H1 (cell line): ENCODE measurements around the gene NOX5. TPM values are rescaled to one million over a fixed set of nuclear protein-coding genes. Genes with fewer than 3 reads are reported as not detected.

Experiments used
- CBX8 ChIP-seq: fragments of 300-800, 300-1000 bp; sonication (generic); IDR thresholded peaks from 2 replicates; pipeline ENCODE4 v1.7.1; 2016; ENCODE audit warnings: low read depth, low read length, borderline replicate concordance
- PHF8 ChIP-seq: fragments of 200-600 bp; sonication (generic); conservative IDR thresholded peaks from 2 replicates; pipeline ENCODE4 v1.7.1; 2012; ENCODE audit warnings: low read depth, mild to moderate bottlenecking, inconsistent platforms, low read length, moderate library complexity
- POLR2A ChIP-seq, 2 experiments: IDR thresholded peaks; 1 replicate in 1 of 2; 2 replicates in 1 of 2; pipeline ENCODE4 v1.6.1; 2011; ENCODE audit warnings: low read depth in 2 of 2, low read length in 2 of 2, mild to moderate bottlenecking in 2 of 2; ENCODE audit errors: control extremely low read depth in 1 of 2
- RBBP5 ChIP-seq: IDR thresholded peaks from 2 replicates; pipeline ENCODE4 v1.7.1; 2012; ENCODE audit warnings: low read depth, mild to moderate bottlenecking, inconsistent platforms, low read length, moderate library complexity, borderline replicate concordance
- RFX5 ChIP-seq: IDR thresholded peaks from 2 replicates; pipeline ENCODE4 v1.6.1; 2011; ENCODE audit warnings: low read depth, low read length, improper control_type of control experiment, borderline replicate concordance
- RNF2 ChIP-seq: fragments of 200-900, 300-1000 bp; sonication (generic); IDR thresholded peaks from 2 replicates; pipeline ENCODE4 v1.7.1; 2016; ENCODE audit warnings: borderline replicate concordance, low read depth, mild to moderate bottlenecking, antibody characterized with exemption, low read length; ENCODE audit not compliant: poor library complexity, severe bottlenecking; ENCODE audit errors: missing control alignments
- SP2 ChIP-seq: IDR thresholded peaks from 2 replicates; pipeline ENCODE4 v1.6.1; 2012; ENCODE audit warnings: mild to moderate bottlenecking, low read length, inconsistent platforms
- polyA plus RNA-seq, 7 experiments: library from polyadenylated mRNA; depleted of rRNA in 3 of 7; stranded (reverse) in 5 of 7; unstranded in 2 of 7; fragments of >200 nt in 5 of 7; fragments of 200-250 nt in 2 of 7; gene quantifications; 1 replicate in 5 of 7; 2 replicates in 1 of 7; 4 replicates in 1 of 7; pipeline versions ENCODE4 v1.2.1 to v1.2.3, GENCODE V29; 2011 to 2013; ENCODE audit warnings: missing spikeins in 2 of 7, mixed read lengths in 2 of 7
- total RNA-seq: library from RNA; stranded (reverse); fragmentation: NEBNext Ultra II Directional; extraction: Animal tissue kit (Norgen Biotek cat#: 25700); gene quantifications from 2 replicates; pipeline ENCODE4 v1.2.1, GENCODE V29; 2021
- TF ChIP-seq, protein P1 (sequence below): fragments of 300-600 bp; sonication (generic); IDR thresholded peaks from 2 replicates; pipeline ENCODE4 v1.7.1; 2012; ENCODE audit warnings: low read length, moderate library complexity, mild to moderate bottlenecking, inconsistent platforms; ENCODE audit not compliant: insufficient replicate concordance
- TF ChIP-seq, protein P2 (sequence below): IDR thresholded peaks from 2 replicates; pipeline ENCODE4 v1.6.1; 2011; ENCODE audit warnings: low read depth, mild to moderate bottlenecking, low read length; ENCODE audit not compliant: insufficient read depth

The NOX5 gene
- total and polyA plus RNA-seq, 2 of the 8 experiments (the other 6 are each of a cell fraction or from before 2014, with no cell fraction given): under 0.01 TPM; not detected in 1

DNA sequence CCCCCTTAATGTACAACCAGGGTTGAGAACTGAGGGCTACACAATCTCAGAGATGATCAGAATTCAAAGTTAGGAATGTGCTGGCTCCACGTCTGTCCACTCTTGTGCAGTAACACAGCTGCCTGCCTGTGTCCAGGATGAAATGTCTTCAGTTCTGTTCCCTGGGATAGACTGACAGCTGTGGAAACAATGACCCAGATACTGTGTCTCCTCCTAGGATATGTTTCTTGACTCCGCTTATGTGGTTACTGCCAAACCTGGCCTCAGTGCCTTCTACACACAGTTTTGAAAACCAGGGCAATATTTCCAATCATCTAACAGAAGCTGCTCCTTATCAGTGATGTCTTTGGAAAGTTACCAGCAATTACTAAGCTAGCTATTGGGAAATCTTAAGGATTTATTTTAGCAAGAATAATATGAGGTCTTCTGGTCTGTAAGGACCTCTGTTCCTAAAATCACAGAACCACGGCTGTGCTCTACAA is 67.6 kb downstream of the NOX5 start (continued):
- TF ChIP-seq, protein P1, sequence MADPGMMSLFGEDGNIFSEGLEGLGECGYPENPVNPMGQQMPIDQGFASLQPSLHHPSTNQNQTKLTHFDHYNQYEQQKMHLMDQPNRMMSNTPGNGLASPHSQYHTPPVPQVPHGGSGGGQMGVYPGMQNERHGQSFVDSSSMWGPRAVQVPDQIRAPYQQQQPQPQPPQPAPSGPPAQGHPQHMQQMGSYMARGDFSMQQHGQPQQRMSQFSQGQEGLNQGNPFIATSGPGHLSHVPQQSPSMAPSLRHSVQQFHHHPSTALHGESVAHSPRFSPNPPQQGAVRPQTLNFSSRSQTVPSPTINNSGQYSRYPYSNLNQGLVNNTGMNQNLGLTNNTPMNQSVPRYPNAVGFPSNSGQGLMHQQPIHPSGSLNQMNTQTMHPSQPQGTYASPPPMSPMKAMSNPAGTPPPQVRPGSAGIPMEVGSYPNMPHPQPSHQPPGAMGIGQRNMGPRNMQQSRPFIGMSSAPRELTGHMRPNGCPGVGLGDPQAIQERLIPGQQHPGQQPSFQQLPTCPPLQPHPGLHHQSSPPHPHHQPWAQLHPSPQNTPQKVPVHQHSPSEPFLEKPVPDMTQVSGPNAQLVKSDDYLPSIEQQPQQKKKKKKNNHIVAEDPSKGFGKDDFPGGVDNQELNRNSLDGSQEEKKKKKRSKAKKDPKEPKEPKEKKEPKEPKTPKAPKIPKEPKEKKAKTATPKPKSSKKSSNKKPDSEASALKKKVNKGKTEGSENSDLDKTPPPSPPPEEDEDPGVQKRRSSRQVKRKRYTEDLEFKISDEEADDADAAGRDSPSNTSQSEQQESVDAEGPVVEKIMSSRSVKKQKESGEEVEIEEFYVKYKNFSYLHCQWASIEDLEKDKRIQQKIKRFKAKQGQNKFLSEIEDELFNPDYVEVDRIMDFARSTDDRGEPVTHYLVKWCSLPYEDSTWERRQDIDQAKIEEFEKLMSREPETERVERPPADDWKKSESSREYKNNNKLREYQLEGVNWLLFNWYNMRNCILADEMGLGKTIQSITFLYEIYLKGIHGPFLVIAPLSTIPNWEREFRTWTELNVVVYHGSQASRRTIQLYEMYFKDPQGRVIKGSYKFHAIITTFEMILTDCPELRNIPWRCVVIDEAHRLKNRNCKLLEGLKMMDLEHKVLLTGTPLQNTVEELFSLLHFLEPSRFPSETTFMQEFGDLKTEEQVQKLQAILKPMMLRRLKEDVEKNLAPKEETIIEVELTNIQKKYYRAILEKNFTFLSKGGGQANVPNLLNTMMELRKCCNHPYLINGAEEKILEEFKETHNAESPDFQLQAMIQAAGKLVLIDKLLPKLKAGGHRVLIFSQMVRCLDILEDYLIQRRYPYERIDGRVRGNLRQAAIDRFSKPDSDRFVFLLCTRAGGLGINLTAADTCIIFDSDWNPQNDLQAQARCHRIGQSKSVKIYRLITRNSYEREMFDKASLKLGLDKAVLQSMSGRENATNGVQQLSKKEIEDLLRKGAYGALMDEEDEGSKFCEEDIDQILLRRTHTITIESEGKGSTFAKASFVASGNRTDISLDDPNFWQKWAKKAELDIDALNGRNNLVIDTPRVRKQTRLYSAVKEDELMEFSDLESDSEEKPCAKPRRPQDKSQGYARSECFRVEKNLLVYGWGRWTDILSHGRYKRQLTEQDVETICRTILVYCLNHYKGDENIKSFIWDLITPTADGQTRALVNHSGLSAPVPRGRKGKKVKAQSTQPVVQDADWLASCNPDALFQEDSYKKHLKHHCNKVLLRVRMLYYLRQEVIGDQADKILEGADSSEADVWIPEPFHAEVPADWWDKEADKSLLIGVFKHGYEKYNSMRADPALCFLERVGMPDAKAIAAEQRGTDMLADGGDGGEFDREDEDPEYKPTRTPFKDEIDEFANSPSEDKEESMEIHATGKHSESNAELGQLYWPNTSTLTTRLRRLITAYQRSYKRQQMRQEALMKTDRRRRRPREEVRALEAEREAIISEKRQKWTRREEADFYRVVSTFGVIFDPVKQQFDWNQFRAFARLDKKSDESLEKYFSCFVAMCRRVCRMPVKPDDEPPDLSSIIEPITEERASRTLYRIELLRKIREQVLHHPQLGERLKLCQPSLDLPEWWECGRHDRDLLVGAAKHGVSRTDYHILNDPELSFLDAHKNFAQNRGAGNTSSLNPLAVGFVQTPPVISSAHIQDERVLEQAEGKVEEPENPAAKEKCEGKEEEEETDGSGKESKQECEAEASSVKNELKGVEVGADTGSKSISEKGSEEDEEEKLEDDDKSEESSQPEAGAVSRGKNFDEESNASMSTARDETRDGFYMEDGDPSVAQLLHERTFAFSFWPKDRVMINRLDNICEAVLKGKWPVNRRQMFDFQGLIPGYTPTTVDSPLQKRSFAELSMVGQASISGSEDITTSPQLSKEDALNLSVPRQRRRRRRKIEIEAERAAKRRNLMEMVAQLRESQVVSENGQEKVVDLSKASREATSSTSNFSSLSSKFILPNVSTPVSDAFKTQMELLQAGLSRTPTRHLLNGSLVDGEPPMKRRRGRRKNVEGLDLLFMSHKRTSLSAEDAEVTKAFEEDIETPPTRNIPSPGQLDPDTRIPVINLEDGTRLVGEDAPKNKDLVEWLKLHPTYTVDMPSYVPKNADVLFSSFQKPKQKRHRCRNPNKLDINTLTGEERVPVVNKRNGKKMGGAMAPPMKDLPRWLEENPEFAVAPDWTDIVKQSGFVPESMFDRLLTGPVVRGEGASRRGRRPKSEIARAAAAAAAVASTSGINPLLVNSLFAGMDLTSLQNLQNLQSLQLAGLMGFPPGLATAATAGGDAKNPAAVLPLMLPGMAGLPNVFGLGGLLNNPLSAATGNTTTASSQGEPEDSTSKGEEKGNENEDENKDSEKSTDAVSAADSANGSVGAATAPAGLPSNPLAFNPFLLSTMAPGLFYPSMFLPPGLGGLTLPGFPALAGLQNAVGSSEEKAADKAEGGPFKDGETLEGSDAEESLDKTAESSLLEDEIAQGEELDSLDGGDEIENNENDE: no peak
- TF ChIP-seq PHF8: no peak
- TF ChIP-seq, protein P2, sequence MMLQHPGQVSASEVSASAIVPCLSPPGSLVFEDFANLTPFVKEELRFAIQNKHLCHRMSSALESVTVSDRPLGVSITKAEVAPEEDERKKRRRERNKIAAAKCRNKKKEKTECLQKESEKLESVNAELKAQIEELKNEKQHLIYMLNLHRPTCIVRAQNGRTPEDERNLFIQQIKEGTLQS: no peak
- TF ChIP-seq POLR2A (IDR thresholded peaks at IDR 0.05; ENCODE audit: control extremely low read depth in 1 of 2, low read depth in 2 of 2, low read length in 2 of 2): no peak
- no peak for TF ChIP-seq RNF2
- TF ChIP-seq RBBP5: no peak
- no peak for TF ChIP-seq SP2
- no peak for TF ChIP-seq RFX5
- no peak for TF ChIP-seq CBX8
